ENCODE results near the gene LETM1.

DNA sequence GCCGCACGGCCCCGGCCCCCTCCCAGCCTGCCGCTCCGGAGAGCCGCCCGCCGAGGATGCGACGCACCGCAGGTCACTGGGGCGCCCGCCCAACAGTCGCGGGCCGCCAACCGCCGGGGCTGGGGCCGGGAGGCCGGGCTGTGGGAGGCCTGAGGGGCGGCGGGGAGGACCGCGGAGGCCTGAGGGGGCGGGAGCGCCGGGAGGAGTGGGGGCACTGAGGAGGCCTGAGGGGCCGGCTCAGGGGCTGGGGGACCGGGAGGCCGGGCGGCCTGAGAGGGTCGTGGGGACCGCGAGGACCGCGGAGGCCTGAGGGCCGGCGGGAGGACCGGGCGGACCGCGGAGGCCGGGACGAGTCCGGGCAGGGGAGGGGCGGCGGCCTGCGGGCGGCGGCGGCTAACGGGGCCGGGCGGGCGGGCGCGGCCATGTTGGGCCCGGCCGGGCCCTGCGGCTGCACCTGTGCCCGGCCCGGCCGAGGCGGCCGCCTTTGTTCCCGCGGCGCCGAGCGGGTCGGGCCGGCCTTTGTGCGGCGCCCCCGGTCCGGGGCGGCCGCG lies 15.6 kb upstream of the LETM1 start:
- TF ChIP-seq EZH2 (IDR thresholded peaks at IDR 0.05; ENCODE audit: borderline replicate concordance, low read depth, low read length, severe bottlenecking) (no peak), CTCF (IDR thresholded peaks at IDR 0.05; ENCODE audit: extremely low read depth in 1 of 2, insufficient read depth in 1 of 2, low read depth in 1 of 2, low read length in 2 of 2) (no peak), POLR2A (IDR thresholded peaks at IDR 0.05; ENCODE audit: low read depth, low read length) (no peak)

Measured in endothelial cell of umbilical vein (primary cell).